ENCODE measurements around the gene SERTAD3.

DNA sequence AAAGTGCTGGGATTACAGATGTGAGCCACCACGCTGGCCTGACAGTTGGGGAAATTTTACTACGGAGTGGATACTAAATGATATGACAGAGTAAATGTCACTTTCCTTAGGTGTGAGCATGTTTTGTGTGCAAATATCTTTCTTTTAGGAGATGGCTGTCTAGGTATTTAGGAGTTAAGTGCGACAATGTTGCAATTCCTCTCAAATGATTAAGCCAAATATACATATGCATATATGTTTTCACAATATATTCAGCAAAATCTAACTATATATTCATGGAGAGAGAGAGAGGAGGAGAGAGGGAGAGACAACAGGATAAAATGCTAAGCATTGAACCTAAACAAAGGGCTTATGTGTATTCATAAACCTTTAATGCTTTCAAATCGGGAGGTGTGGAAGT, 5.4 kb upstream of the SERTAD3 start:
- TF ChIP-seq, protein P1, sequence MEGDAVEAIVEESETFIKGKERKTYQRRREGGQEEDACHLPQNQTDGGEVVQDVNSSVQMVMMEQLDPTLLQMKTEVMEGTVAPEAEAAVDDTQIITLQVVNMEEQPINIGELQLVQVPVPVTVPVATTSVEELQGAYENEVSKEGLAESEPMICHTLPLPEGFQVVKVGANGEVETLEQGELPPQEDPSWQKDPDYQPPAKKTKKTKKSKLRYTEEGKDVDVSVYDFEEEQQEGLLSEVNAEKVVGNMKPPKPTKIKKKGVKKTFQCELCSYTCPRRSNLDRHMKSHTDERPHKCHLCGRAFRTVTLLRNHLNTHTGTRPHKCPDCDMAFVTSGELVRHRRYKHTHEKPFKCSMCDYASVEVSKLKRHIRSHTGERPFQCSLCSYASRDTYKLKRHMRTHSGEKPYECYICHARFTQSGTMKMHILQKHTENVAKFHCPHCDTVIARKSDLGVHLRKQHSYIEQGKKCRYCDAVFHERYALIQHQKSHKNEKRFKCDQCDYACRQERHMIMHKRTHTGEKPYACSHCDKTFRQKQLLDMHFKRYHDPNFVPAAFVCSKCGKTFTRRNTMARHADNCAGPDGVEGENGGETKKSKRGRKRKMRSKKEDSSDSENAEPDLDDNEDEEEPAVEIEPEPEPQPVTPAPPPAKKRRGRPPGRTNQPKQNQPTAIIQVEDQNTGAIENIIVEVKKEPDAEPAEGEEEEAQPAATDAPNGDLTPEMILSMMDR (IDR thresholded peaks at IDR 0.05) = no peak
- TF ChIP-seq POLR2A (IDR thresholded peaks at IDR 0.05) = no peak

All from lower leg skin (tissue), 3 donors.